Bone marrow (tissue), 2 donors: ENCODE data around the gene PROC.
"Not testable (repeated sequence)": the region's sequence is repeated elsewhere in the genome, so short reads cannot be mapped to it uniquely, and the experiment has no call there.

Experiments used
- DNase-seq, 2 donors: peaks; one replicate each; lab custom pipeline; 2025; lab: John Stamatoyannopoulos, UW

The PROC gene

GRCh38 chr2:127427376-127428056 is 9.3 kb downstream of the PROC start:
- no peak for DNase-seq

DNA sequence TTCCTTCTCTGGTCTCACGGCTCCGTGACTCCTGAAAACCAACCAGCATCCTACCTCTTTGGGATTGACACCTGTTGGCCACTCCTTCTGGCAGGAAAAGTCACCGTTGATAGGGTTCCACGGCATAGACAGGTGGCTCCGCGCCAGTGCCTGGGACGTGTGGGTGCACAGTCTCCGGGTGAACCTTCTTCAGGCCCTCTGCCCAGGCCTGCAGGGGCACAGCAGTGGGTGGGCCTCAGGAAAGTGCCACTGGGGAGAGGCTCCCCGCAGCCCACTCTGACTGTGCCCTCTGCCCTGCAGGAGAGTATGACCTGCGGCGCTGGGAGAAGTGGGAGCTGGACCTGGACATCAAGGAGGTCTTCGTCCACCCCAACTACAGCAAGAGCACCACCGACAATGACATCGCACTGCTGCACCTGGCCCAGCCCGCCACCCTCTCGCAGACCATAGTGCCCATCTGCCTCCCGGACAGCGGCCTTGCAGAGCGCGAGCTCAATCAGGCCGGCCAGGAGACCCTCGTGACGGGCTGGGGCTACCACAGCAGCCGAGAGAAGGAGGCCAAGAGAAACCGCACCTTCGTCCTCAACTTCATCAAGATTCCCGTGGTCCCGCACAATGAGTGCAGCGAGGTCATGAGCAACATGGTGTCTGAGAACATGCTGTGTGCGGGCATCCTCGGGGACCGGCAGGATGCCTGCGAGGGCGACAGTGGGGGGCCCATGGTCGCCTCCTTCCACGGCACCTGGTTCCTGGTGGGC is 10.0 kb downstream of the PROC start:
- no peak for DNase-seq

DNA sequence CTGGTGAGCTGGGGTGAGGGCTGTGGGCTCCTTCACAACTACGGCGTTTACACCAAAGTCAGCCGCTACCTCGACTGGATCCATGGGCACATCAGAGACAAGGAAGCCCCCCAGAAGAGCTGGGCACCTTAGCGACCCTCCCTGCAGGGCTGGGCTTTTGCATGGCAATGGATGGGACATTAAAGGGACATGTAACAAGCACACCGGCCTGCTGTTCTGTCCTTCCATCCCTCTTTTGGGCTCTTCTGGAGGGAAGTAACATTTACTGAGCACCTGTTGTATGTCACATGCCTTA is 10.5 kb downstream of the PROC start:
- no peak for DNase-seq

- no peak for DNase-seq
Measured at GRCh38 chr2:127429291-127429690, 11.1 kb downstream of the PROC start.

GRCh38 chr2:127429844-127430425 is 11.7 kb downstream of the PROC start:
- DNase-seq: no peak

DNA sequence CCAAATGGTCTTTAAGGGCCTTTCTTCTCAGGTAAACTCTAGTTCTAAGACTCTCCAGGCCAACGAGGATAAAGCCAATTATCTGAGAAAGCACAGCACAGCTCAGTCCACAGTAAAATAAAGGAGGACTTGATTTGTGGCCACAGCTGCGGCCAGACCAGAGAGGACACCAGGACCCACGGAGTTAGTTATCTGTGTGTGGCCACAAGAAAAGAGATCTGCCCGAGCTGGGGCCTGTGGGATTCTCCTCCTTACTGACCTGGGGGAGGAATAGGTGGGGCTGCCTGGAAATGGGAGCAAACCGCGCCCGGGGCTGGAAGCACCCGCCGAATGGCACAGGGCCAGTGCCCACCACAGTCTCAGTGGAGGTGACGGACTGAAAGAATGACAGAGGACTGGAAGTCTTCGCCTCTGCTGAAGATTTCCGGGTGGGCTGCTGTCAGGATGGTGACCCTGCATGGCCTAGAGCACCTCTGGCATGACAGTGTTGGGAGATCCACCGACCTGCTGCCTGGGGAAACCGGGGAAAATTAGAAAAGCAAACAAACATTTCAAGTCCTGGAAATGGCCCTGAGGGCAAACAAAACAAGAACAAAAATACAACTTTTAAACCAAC is 13.3 kb downstream of the PROC start:
- DNase-seq: no peak

GRCh38 chr2:127434515-127434914 is 16.3 kb downstream of the PROC start:
- no peak for DNase-seq

GRCh38 chr2:127437056-127437455 is 18.8 kb downstream of the PROC start:
- no peak for DNase-seq

GRCh38 chr2:127437781-127438726 is 19.8 kb downstream of the PROC start:
- no peak for DNase-seq

DNA sequence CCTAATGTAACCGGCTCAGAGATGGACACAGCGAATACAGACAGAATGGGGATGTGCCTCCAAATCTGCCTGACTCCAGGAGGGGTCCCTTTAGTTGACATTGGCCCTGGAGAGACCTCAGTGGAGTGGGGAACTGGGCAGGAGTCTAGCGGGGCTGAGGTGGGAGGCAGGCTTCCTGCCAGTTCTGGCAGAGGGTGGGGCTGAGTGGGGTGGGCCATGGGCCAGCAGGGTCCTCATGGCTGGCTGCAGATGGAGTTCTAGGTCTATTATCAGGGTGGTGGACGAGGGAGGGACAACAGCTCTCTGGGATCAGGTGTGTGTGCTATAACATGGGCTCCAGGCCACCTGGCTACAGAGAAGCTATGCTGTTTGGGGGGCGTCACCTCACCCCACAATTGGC is 21.1 kb downstream of the PROC start:
- no peak for DNase-seq

DNA sequence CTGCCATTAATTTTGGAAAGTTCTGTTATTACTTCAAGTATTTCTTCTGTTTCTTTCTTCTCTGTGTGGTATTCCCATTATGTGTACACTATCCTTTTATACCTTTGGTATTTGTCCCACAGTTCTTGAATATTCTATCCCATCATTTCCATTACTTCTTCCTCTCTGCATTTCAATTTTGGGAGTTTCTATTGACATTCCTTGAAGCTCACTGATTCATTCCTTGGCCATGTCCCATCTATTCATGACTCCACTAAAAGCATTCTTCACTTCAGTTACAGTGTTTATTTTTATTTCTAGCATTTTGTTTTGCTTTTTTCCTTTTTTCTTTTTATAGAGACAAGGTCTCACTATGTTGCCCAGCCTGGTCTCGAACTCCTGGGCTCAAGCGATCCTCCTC is 30.3 kb downstream of the PROC start:
- DNase-seq: no peak

DNA sequence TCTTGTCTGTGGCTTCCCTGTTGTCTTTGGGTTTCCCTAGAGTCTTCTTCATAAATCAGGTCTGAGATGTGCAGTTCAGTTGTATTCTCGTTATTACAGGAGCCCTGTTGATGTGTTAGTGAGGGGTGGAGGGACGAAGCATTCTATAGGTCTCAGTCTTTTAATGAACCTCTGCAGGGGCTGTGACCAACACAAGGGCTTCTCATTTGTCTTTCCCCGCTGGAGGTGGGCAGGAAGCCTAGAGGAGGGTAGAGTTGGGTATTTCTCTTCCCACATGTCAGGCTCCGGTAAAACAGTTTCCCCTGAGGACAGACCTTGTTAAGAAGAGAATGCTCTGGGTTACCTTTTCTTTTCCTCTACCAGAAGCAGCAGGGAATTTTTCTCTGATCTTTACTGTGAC is 31.2 kb downstream of the PROC start:
- DNase-seq: no peak

DNA sequence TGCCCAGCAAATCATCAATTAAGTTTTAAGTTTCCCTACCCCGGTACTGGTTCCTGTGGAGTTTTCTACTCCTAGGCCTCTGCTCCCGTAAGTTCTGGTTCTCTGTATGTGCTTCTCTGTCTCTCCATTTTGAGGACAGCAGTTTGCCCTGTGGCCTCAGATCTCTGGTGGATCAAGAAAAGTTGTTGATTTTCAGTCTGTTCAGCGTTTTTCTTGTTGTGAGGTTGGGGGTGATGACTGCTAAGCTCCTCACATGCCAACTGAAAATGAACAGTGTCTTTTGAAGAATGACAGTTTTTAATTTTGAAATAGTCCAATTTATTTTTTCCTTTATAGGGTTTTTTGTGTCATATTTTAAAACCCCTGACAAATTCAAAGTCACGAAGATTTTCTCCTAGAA is 31.7 kb downstream of the PROC start:
- DNase-seq: no peak

DNA sequence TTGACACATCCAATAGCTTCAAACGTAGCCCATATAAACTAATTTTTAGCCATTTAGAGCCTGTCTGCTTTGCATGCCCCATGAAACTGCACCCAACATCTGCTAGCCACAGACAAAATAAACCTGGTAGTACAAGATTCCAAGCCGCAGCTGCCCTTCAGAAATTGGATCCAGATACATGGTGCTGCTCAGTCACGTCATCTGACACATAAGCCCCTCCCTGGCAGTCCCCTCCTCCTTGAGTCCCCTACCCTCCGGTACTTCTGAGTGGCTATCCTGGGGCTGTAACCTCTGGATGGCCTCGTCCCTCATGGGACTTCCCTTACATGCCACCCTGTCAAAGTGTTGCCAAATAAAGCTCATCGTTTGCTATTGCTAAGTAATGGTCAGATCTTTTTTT is 33.8 kb downstream of the PROC start:
- DNase-seq: no peak

- not testable (repeated sequence) for DNase-seq
Measured at GRCh38 chr2:127452423-127452822, 34.2 kb downstream of the PROC start.

DNA sequence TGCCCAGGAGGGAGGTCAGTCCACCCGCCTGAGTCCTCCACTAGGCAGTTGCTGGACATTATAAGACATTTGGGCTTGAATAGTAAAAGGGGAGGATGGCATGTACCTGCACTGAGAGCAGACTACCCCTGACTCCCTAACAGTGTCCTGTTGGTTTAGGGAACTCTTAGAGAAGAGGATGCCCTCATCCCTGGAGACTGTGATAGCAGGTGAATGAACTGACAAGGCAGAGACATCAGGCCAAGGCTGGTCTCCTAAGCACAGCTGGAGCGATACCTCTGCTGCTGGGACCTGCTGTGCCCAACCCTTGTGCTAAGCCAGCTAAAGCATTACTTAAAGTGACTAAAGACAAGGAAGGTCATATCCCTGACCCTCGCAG is 34.8 kb downstream of the PROC start:
- no peak for DNase-seq

- peak in 1 of 2 donors; percentile 48 for DNase-seq
Measured at GRCh38 chr2:127453392-127454171, 35.4 kb downstream of the PROC start.

- no peak for DNase-seq
Measured at GRCh38 chr2:127454595-127455565, 36.7 kb downstream of the PROC start.

DNA sequence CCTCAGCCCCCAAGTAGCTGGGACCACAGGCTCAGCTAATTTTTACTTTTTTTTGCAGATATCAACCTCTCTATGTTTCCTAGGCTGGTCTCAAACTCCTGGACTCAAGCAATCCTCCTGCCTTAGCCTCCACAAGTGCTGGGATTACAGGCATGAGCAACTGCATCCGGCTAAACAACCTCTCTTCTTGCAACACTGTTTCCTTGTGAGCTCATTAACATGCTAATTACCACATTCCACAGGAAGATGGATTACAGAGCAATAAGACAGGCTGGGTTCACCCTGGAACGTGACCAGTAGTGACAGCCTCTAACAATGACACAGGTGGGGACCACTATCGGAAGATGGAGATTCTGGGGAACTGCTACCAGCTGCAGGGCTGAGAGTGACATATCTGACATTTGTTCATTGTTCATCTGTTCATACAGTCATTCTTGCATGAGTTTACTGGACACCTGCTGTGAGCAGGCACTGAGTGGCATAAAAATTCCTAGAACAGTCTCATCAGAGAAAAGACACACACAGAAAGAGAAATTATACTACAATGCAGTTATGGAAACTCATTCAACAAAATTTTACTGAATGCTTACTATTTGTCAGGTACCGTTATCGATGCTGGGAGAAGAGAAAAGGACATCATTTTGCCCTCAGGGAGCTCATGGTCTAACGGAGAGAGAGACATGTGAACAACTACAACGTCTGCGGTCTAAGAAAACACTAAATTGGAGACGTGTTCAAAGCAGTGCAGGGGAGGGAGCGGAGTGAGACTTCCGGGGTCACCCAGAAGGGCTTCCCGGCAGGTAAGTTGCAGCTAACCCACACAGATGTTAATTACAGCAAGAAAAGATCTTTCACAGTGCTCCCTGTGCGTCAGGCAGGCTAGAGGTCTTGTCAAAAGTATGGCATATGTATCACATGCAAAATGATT is 37.6 kb downstream of the PROC start:
- DNase-seq: no peak
